H1 (cell line): ENCODE measurements around the gene TSPAN9. TPM values are rescaled to one million over a fixed set of nuclear protein-coding genes. Genes with fewer than 3 reads are reported as not detected.

Source experiments
- CTCF ChIA-PET: fragments of 300-600 bp; sonication (Branson Sonifier 250); formaldehyde crosslinking; loops from one replicate; lab custom pipeline; 2021; ENCODE audit not compliant: partially characterized antibody; lab: Charles Lee
- POLR2A ChIA-PET: fragments of 300-600 bp; sonication (Branson Sonifier 250); formaldehyde crosslinking; loops from one replicate; lab custom pipeline; 2021; ENCODE audit warnings: inconsistent platforms; ENCODE audit not compliant: partially characterized antibody; lab: Charles Lee
- DNase-seq, 2 experiments: peaks; one replicate each; pipeline versions ENCODE4 v3.0.0 to v3.0.0-alpha.2; 2010 to 2022; ENCODE audit warnings: low spot score in 2 of 2, low read depth in 1 of 2, mixed read lengths in 1 of 2
- FAIRE-seq: peaks from 2 replicates; lab custom pipeline; 2011; peaks lifted over from hg19 to GRCh38; lab: Jason Lieb, UNC
- H2AFZ ChIP-seq: 2 replicates; pipeline ENCODE4 v1.8.1; 2012; ENCODE audit warnings: low read length, inconsistent platforms
- H2AK5ac ChIP-seq: 2 replicates; pipeline ENCODE4 v1.6.1; 2013; ENCODE audit warnings: low read depth, low read length
- H2BK120ac ChIP-seq: replicated peaks from 2 replicates; pipeline ENCODE3; 2013; ENCODE audit warnings: low read depth, low read length, inconsistent platforms
- H2BK12ac ChIP-seq: 2 replicates; pipeline ENCODE4 v1.6.1; 2013; ENCODE audit warnings: low read depth, low read length
- H2BK15ac ChIP-seq: 2 replicates; pipeline ENCODE4 v1.6.1; 2013; ENCODE audit warnings: low read length
- H2BK20ac ChIP-seq: 2 replicates; pipeline ENCODE4 v1.6.1; 2013; ENCODE audit warnings: low read length
- H2BK5ac ChIP-seq: 2 replicates; pipeline ENCODE4 v1.6.1; 2013; ENCODE audit warnings: low read depth, low read length
- H3K14ac ChIP-seq: 2 replicates; pipeline ENCODE4 v1.6.1; 2013; ENCODE audit warnings: inconsistent platforms; ENCODE audit not compliant: insufficient read length
- H3K18ac ChIP-seq: 2 replicates; pipeline ENCODE4 v1.6.1; 2013; ENCODE audit warnings: low read length; ENCODE audit errors: extremely low read depth
- H3K23ac ChIP-seq: 2 replicates; pipeline ENCODE4 v1.6.1; 2013; ENCODE audit warnings: inconsistent platforms; ENCODE audit not compliant: insufficient read length
- H3K23me2 ChIP-seq: 2 replicates; pipeline ENCODE4 v1.6.1; 2013; ENCODE audit warnings: low read depth, low read length
- H3K27ac ChIP-seq: 2 replicates; pipeline ENCODE4 v1.6.1; 2011; ENCODE audit warnings: low read depth, low read length, inconsistent platforms
- H3K27me3 ChIP-seq, 4 experiments: replicated peaks in 1 of 4; 1 replicate in 1 of 4; 2 replicates in 3 of 4; pipeline versions ENCODE4 v1.6.1 to v1.8.1; 2011 to 2013; ENCODE audit warnings: low read length in 3 of 4, mild to moderate bottlenecking in 3 of 4, inconsistent platforms in 2 of 4, mixed read lengths in 2 of 4, moderate library complexity in 1 of 4; ENCODE audit not compliant: control insufficient read depth in 3 of 4, insufficient read depth in 3 of 4; ENCODE audit errors: extremely low read depth in 1 of 4
- H3K36me3 ChIP-seq, 4 experiments: 2 replicates each; pipeline versions ENCODE4 v1.6.1 to v1.8.1; 2011 to 2013; ENCODE audit warnings: mild to moderate bottlenecking in 4 of 4, low read length in 3 of 4, moderate library complexity in 2 of 4, control low read depth in 1 of 4, inconsistent platforms in 1 of 4; ENCODE audit not compliant: insufficient read depth in 4 of 4, control insufficient read depth in 2 of 4
- H3K4ac ChIP-seq: replicated peaks from 2 replicates; pipeline ENCODE3; 2013; ENCODE audit warnings: low read length, low read depth, mixed read lengths, inconsistent platforms; ENCODE audit not compliant: insufficient read length
- H3K4me1 ChIP-seq, 4 experiments: replicated peaks in 1 of 4; 1 replicate in 1 of 4; 2 replicates in 3 of 4; pipeline versions ENCODE4 v1.6.1 to v1.8.1; 2011 to 2013; ENCODE audit warnings: low read length in 3 of 4, inconsistent platforms in 2 of 4, mixed read lengths in 1 of 4; ENCODE audit not compliant: insufficient read depth in 4 of 4, control insufficient read depth in 3 of 4
- H3K4me2 ChIP-seq, 2 experiments: 2 replicates each; pipeline versions ENCODE4 v1.6.1 to v1.8.1; 2011 to 2013; ENCODE audit warnings: low read depth in 2 of 2, low read length in 2 of 2, control low read depth in 1 of 2, inconsistent platforms in 1 of 2, mild to moderate bottlenecking in 1 of 2; ENCODE audit not compliant: insufficient read depth in 1 of 2
- H3K4me3 ChIP-seq, 4 experiments: fragments of 200-600, 300-600 bp in 1 of 4; sonication (generic), shearing (Covaris generic), sonication (Bioruptor Twin) in 1 of 4; 2 replicates each; pipeline versions ENCODE4 v1.5.1 to v1.8.1; 2011 to 2016; ENCODE audit warnings: low read length in 4 of 4, low read depth in 3 of 4, control low read depth in 2 of 4, inconsistent platforms in 2 of 4, mild to moderate bottlenecking in 2 of 4, mixed read lengths in 1 of 4, moderate library complexity in 1 of 4; ENCODE audit not compliant: insufficient read depth in 2 of 4; ENCODE audit errors: extremely low read depth in 1 of 4
- H3K56ac ChIP-seq: replicated peaks from 2 replicates; pipeline ENCODE3; 2013; ENCODE audit warnings: low read depth, mild to moderate bottlenecking, mixed read lengths, low read length, inconsistent platforms; ENCODE audit not compliant: insufficient read length
- H3K79me1 ChIP-seq: 2 replicates; pipeline ENCODE4 v1.6.1; 2013; ENCODE audit warnings: low read depth, low read length, control low read depth
- H3K79me2 ChIP-seq, 2 experiments: 2 replicates each; pipeline versions ENCODE4 v1.6.1 to v1.8.1; 2012 to 2013; ENCODE audit warnings: low read length in 2 of 2, mild to moderate bottlenecking in 2 of 2, inconsistent platforms in 1 of 2; ENCODE audit not compliant: insufficient read depth in 2 of 2, control insufficient read depth in 1 of 2
- H3K9ac ChIP-seq, 4 experiments: replicated peaks in 1 of 4; 1 replicate in 1 of 4; 2 replicates in 3 of 4; pipeline versions ENCODE4 v1.6.1 to v1.8.1; 2011 to 2013; ENCODE audit warnings: low read depth in 3 of 4, low read length in 3 of 4, control low read depth in 2 of 4, mild to moderate bottlenecking in 2 of 4, moderate library complexity in 2 of 4, inconsistent platforms in 1 of 4; ENCODE audit errors: extremely low read depth in 1 of 4
- H3K9me3 ChIP-seq, 2 experiments: 2 replicates each; pipeline versions ENCODE4 v1.6.1 to v1.8.1; 2012 to 2013; ENCODE audit warnings: mild to moderate bottlenecking in 2 of 2, moderate library complexity in 2 of 2, control low read depth in 1 of 2, inconsistent platforms in 1 of 2, low read depth in 1 of 2, low read length in 1 of 2, mixed read lengths in 1 of 2; ENCODE audit not compliant: insufficient read depth in 2 of 2
- H4K20me1 ChIP-seq, 2 experiments: replicated peaks in 1 of 2; 2 replicates each; pipeline versions ENCODE3 to v1.8.1; 2011 to 2013; ENCODE audit warnings: inconsistent platforms in 2 of 2, low read length in 2 of 2, mild to moderate bottlenecking in 1 of 2; ENCODE audit not compliant: insufficient read depth in 2 of 2, control insufficient read depth in 1 of 2
- H4K5ac ChIP-seq: 2 replicates; pipeline ENCODE4 v1.6.1; 2013; ENCODE audit warnings: low read length, low read depth, mixed read lengths, inconsistent platforms; ENCODE audit not compliant: insufficient read length
- H4K8ac ChIP-seq: 2 replicates; pipeline ENCODE4 v1.8.0; 2013; ENCODE audit warnings: mild to moderate bottlenecking, moderate library complexity, low read length, inconsistent platforms; ENCODE audit not compliant: insufficient read depth; ENCODE audit errors: extremely low read depth
- H4K91ac ChIP-seq: replicated peaks from 2 replicates; pipeline ENCODE3; 2013; ENCODE audit warnings: low read length, mixed read lengths, inconsistent platforms; ENCODE audit not compliant: insufficient read length
- HDAC6 ChIP-seq: IDR thresholded peaks from one replicate; pipeline ENCODE4 v1.7.1; 2012; ENCODE audit warnings: low read depth, mild to moderate bottlenecking, inconsistent platforms, low read length, moderate library complexity
- NRF1 ChIP-seq: IDR thresholded peaks from 2 replicates; pipeline ENCODE4 v1.6.1; 2011; ENCODE audit warnings: mild to moderate bottlenecking, low read depth, low read length, improper control_type of control experiment
- SP1 ChIP-seq: IDR thresholded peaks from 2 replicates; pipeline ENCODE4 v1.6.1; 2011; ENCODE audit warnings: low read depth, low read length
- TEAD4 ChIP-seq: IDR thresholded peaks from 2 replicates; pipeline ENCODE4 v1.6.1; 2012; ENCODE audit warnings: low read depth, low read length, inconsistent platforms, mixed read lengths
- WGBS, 2 experiments: shearing (Covaris generic) in 1 of 2; methylation state at CpG; one replicate each; pipeline versions ENCODE4 v1.1.6 to v1.1.7; 2013 to 2015; ENCODE audit warnings: low lambda C conversion rate in 2 of 2, mixed read lengths in 2 of 2, inconsistent platforms in 1 of 2, low coverage in 1 of 2, missing lambda C conversion rate in 1 of 2; ENCODE audit not compliant: insufficient replicate concordance in 2 of 2, insufficient coverage in 1 of 2, insufficient read length in 1 of 2; ENCODE audit errors: extremely low coverage in 1 of 2, missing lambda C conversion rate in 1 of 2; 5-methylcytosine and 5-hydroxymethylcytosine counted together
- polyA plus RNA-seq, 7 experiments: library from polyadenylated mRNA; depleted of rRNA in 3 of 7; stranded (reverse) in 5 of 7; unstranded in 2 of 7; fragments of >200 nt in 5 of 7; fragments of 200-250 nt in 2 of 7; gene quantifications; 1 replicate in 5 of 7; 2 replicates in 1 of 7; 4 replicates in 1 of 7; pipeline versions ENCODE4 v1.2.1 to v1.2.3, GENCODE V29; 2011 to 2013; ENCODE audit warnings: missing spikeins in 2 of 7, mixed read lengths in 2 of 7
- total RNA-seq: library from RNA; stranded (reverse); fragmentation: NEBNext Ultra II Directional; extraction: Animal tissue kit (Norgen Biotek cat#: 25700); gene quantifications from 2 replicates; pipeline ENCODE4 v1.2.1, GENCODE V29; 2021

The TSPAN9 gene
- total and polyA plus RNA-seq, 2 of the 8 experiments (the other 6 are each of a cell fraction or from before 2014, with no cell fraction given), result 11.5 to 29.1 TPM

DNA sequence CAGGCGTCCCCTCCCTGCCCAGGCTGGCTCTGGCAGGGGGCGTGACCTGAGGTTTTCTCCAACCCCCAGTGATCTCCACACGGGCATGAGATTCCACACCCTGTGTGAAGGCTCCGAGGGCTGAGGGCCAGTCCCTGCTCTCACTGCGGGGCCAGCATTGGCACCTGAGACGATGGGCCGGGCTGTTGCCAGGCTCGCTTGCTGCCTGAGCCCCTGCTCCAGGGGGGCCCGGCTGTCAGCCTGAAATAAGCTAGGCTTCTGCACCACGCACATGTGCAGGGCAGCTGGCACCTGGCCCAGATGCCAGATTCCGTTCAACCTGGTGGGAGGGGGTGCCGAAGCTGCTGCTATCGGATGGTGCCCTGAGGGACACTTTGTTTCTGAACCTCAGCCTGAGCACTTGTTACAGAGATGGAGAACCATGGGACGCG lies 217.3 kb downstream of the TSPAN9 start:
- H3K4me3 ChIP-seq, result no peak overlapping the region
- no peak overlapping the region for H2AK5ac ChIP-seq
- no peak overlapping the region for H2BK120ac ChIP-seq
- no peaks in the 10 kb centered on the region for H3K9me3 ChIP-seq
- H3K36me3 ChIP-seq, result no peaks in the 10 kb centered on the region
- H3K79me2 ChIP-seq, result no peaks in the 10 kb centered on the region
- H3K23ac ChIP-seq, result no peak overlapping the region
- H3K56ac ChIP-seq, result no peak overlapping the region
- H2BK5ac ChIP-seq, result no peak overlapping the region
- no peak overlapping the region for H3K14ac ChIP-seq
- H3K4ac ChIP-seq, result no peak overlapping the region
- H3K27me3 ChIP-seq, result peaks cover 0 to 4% (median 2%) of the 10 kb centered on the region in 4 experiments; a peak in 2 of 7 replicates
- no peaks in the 10 kb centered on the region for H3K79me1 ChIP-seq
- H4K8ac ChIP-seq, result no peak overlapping the region
- no peak overlapping the region for H4K91ac ChIP-seq
- no peak overlapping the region for H3K9ac ChIP-seq
- TF ChIP-seq TEAD4 (no peak), SP1 (no peak), HDAC6 (no peak), NRF1 (no peak)
- DNase-seq (no peak), FAIRE-seq (no peak)
- no peaks in the 10 kb centered on the region for H3K23me2 ChIP-seq
- ChIA-PET CTCF (interaction anchor here (1.6 kb wide), 1 partner anchor 19 kb away, joined by 6 read pairs; no protein-coding TSS in a partner anchor), POLR2A (no interaction called here)
- no peak overlapping the region for H2BK15ac ChIP-seq
- no peak overlapping the region for H2AFZ ChIP-seq
- H4K20me1 ChIP-seq, result peaks cover 0 to 2% of the 10 kb centered on the region in 2 experiments
- H3K27ac ChIP-seq, result no peak overlapping the region
- H3K18ac ChIP-seq, result no peak overlapping the region
- H3K4me1 ChIP-seq, result 0 out of 7 replicates have a peak, but pooled peaks cover 0 to under 1% (median 0%) of the 10 kb centered on the region in 4 experiments
- 77% methylated on average over 14 of the region's 15 CpGs; no CpG with 5 or more reads in 1 of the 2 experiments for WGBS, 2 experiments
- no peak overlapping the region for H2BK20ac ChIP-seq
- H4K5ac ChIP-seq, result no peak overlapping the region
- no peak overlapping the region for H2BK12ac ChIP-seq
- H3K4me2 ChIP-seq, result no peak overlapping the region
